GM12891 (cell line): ENCODE data around the gene GRIK2.

Experiments
- PAX5 ChIP-seq: IDR thresholded peaks from 2 replicates; pipeline ENCODE4 v1.6.1; 2011; ENCODE audit warnings: low read length, moderate library complexity, mild to moderate bottlenecking; ENCODE audit not compliant: insufficient read depth, severe bottlenecking
- POLR2A ChIP-seq: IDR thresholded peaks from 2 replicates; pipeline ENCODE4 v1.6.1; 2011; ENCODE audit warnings: low read depth, low read length, control low read depth
- POLR2AphosphoS5 ChIP-seq: IDR thresholded peaks from 2 replicates; pipeline ENCODE4 v1.6.1; 2011; ENCODE audit warnings: low read depth, low read length, control low read depth
- POU2F2 ChIP-seq: IDR thresholded peaks from 2 replicates; pipeline ENCODE4 v1.6.1; 2011; ENCODE audit warnings: low read depth, mild to moderate bottlenecking, control low read depth, low read length, moderate library complexity
- SPI1 ChIP-seq: IDR thresholded peaks from 2 replicates; pipeline ENCODE4 v1.6.1; 2011; ENCODE audit warnings: low read depth, low read length, control low read depth
- TAF1 ChIP-seq: IDR thresholded peaks from 2 replicates; pipeline ENCODE4 v1.6.1; 2011; ENCODE audit warnings: low read depth, low read length, control low read depth

GRCh38 chr6:101633081-101633480 lies 239.6 kb downstream of the GRIK2 start:
- TF ChIP-seq POLR2A = no peak
- no peak for TF ChIP-seq POLR2AphosphoS5
- no peak for TF ChIP-seq TAF1
- TF ChIP-seq SPI1 = no peak
- no peak for TF ChIP-seq PAX5
- TF ChIP-seq POU2F2 = no peak
